Mammary epithelial cell (primary cell): ENCODE measurements around the gene FOXN4.

Experiments
- CTCF ChIP-seq, 2 donors: IDR thresholded peaks in 1 of 2; conservative IDR thresholded peaks in 1 of 2; 2 replicates each; pipeline ENCODE4 v1.5.1; 2011 to 2012; ENCODE audit warnings: inconsistent platforms in 2 of 2, low read length in 2 of 2, mild to moderate bottlenecking in 2 of 2, control low read depth in 1 of 2, low read depth in 1 of 2; ENCODE audit not compliant: insufficient read depth in 1 of 2; ENCODE audit errors: extremely low read depth in 1 of 2
- EZH2 ChIP-seq: IDR thresholded peaks from 2 replicates; pipeline ENCODE4 v1.6.1; 2012; ENCODE audit warnings: low read length, inconsistent platforms, borderline replicate concordance

GRCh38 chr12:109244073-109244472, 65.0 kb downstream of the FOXN4 start:
- TF ChIP-seq CTCF (conservative IDR thresholded peaks at IDR 0.05 in 1 of 2, IDR thresholded peaks at IDR 0.05 in 1 of 2; ENCODE audit: extremely low read depth in 1 of 2, insufficient read depth in 1 of 2, low read depth in 1 of 2, low read length in 2 of 2) = no peak
- no peak for TF ChIP-seq EZH2
